Thoracic aorta (tissue), 2 donors: ENCODE measurements around the gene TRIP13. TPM values are rescaled to one million over a fixed set of nuclear protein-coding genes. Genes with fewer than 3 reads are reported as not detected.

ENCODE experiments used
- ATAC-seq: fragments of 150-250 bp; one replicate; pipeline ENCODE4 v1.8.0; 2017; ENCODE audit warnings: low read depth; ENCODE audit not compliant: insufficient number of reproducible peaks, low FRiP score
- DNase-seq: peaks from one replicate; pipeline ENCODE4 v3.0.0-alpha.2; 2020; ENCODE audit warnings: low spot score
- H3K27ac ChIP-seq, 2 donors: fragments of 200-600 bp; sonication (generic); 1 replicate in 1 of 2; 2 replicates in 1 of 2; pipeline ENCODE4 v1.5.1; 2016; ENCODE audit warnings: mild to moderate bottlenecking in 2 of 2, moderate library complexity in 2 of 2
- H3K27me3 ChIP-seq: fragments of 200-600 bp; sonication (generic); replicated peaks from 2 replicates; pipeline ENCODE4 v1.6.0; 2016; ENCODE audit warnings: mild to moderate bottlenecking; ENCODE audit not compliant: insufficient read depth
- H3K36me3 ChIP-seq: fragments of 200-600 bp; sonication (generic); one replicate; pipeline ENCODE4 v1.5.1; 2016
- H3K4me1 ChIP-seq, 2 donors: fragments of 200-600 bp; sonication (generic); 1 replicate in 1 of 2; 2 replicates in 1 of 2; pipeline versions ENCODE4 v1.5.1 to v1.6.0; 2016; ENCODE audit warnings: low read depth in 2 of 2, mild to moderate bottlenecking in 1 of 2; ENCODE audit not compliant: control insufficient read depth in 1 of 2
- H3K4me3 ChIP-seq: fragments of 200-600 bp; sonication (generic); 2 replicates; pipeline ENCODE4 v1.5.1; 2016; ENCODE audit warnings: mild to moderate bottlenecking
- H3K9me3 ChIP-seq: fragments of 200-600 bp; sonication (generic); 2 replicates; pipeline ENCODE4 v1.5.1; 2016
- CTCF ChIP-seq: fragments of 200-600 bp; sonication (generic); IDR thresholded peaks from one replicate; pipeline ENCODE4 v1.5.1; 2019; ENCODE audit warnings: antibody characterized with exemption
- total RNA-seq, 2 donors: library from RNA; depleted of rRNA; stranded (reverse); fragments of >200 nt; gene quantifications; one replicate each; pipeline versions ENCODE4 v1.1.0 to v1.2.3, GENCODE V29; 2016

TRIP13 gene
- total RNA-seq, 2 donors from 2014 or later, result 1.6 TPM; not detected in 1

- no peak for TF ChIP-seq CTCF
- Histone ChIP-seq H3K9me3 (no peaks in the 10 kb centered on the region), H3K36me3 (no peaks in the 10 kb centered on the region), H3K27me3 (no peaks in the 10 kb centered on the region), H3K27ac (no peak overlapping the region), H3K4me3 (no peak overlapping the region), H3K4me1 (peaks cover 7 to 13% of the 10 kb centered on the region in 2 donors)
- ATAC-seq, result no peak
- DNase-seq, result no peak
These were observed 61.1 kb downstream of the TRIP13 start for GRCh38 chr5:953535-954449.

- Histone ChIP-seq H3K36me3 (no peaks in the 10 kb centered on the region), H3K9me3 (no peaks in the 10 kb centered on the region), H3K27me3 (no peaks in the 10 kb centered on the region), H3K4me1 (peaks cover 7 to 13% of the 10 kb centered on the region in 2 donors), H3K4me3 (no peak overlapping the region), H3K27ac (no peak overlapping the region)
- no peak for TF ChIP-seq CTCF
- DNase-seq (no peak), ATAC-seq (no peak)
These were observed 63.4 kb downstream of the TRIP13 start for GRCh38 chr5:955886-956761.

GRCh38 chr5:956941-957747 lies 64.5 kb downstream of the TRIP13 start:
- Histone ChIP-seq H3K4me3 (peak overlapping the region; percentile 5), H3K36me3 (no peaks in the 10 kb centered on the region), H3K27ac (no peak overlapping the region), H3K4me1 (peaks cover 7 to 13% of the 10 kb centered on the region in 2 donors), H3K27me3 (no peaks in the 10 kb centered on the region), H3K9me3 (no peaks in the 10 kb centered on the region)
- DNase-seq, result no peak
- no peak for TF ChIP-seq CTCF
- no peak for ATAC-seq

- H3K9me3 ChIP-seq, result no peaks in the 10 kb centered on the region
- no peak overlapping the region for H3K4me3 ChIP-seq
- H3K36me3 ChIP-seq, result no peaks in the 10 kb centered on the region
- H3K27ac ChIP-seq, result no peak overlapping the region
- no peak for TF ChIP-seq CTCF
- peaks cover 7 to 13% of the 10 kb centered on the region in 2 donors for H3K4me1 ChIP-seq
- ATAC-seq, result no peak
- H3K27me3 ChIP-seq, result no peaks in the 10 kb centered on the region
- no peak for DNase-seq
These were observed 65.2 kb downstream of the TRIP13 start for GRCh38 chr5:957748-958485.
